B cell (primary cell): Measurements from ENCODE around the gene PPP1R14B. TPM values are rescaled to one million over a fixed set of nuclear protein-coding genes. Genes with fewer than 3 reads are reported as not detected.
A peak's percentile ranks its signal among the peaks of the same experiment; 100 is the strongest.

Experiments used
- ATAC-seq: fragments of 200-7000 bp; cut with Tn5 transposase; one replicate; pipeline ENCODE4 v1.10.0; 2021; ENCODE audit warnings: low read depth, mild to moderate bottlenecking, moderate number of reproducible peaks, moderate library complexity
- CTCF ChIA-PET: fragments of 350-600 bp; sonication (Branson Sonifier 250); formaldehyde crosslinking; loops from one replicate; lab custom pipeline; 2021; ENCODE audit warnings: antibody characterized with exemption, inconsistent platforms; lab: Charles Lee
- POLR2A ChIA-PET: fragments of 350-600 bp; sonication (Branson Sonifier 250); formaldehyde crosslinking; loops from one replicate; lab custom pipeline; 2021; ENCODE audit warnings: antibody characterized with exemption; lab: Charles Lee
- DNase-seq: peaks from one replicate; pipeline ENCODE4 v3.0.0; 2013
- H2AFZ ChIP-seq: 2 replicates; pipeline ENCODE4 v1.6.1; 2012; ENCODE audit warnings: mild to moderate bottlenecking, low read depth, low read length; ENCODE audit not compliant: insufficient read depth, poor library complexity, severe bottlenecking
- H3K27ac ChIP-seq, 2 donors: 1 replicate in 1 of 2; 2 replicates in 1 of 2; pipeline ENCODE4 v1.5.1; 2012 to 2013; ENCODE audit warnings: low read length in 2 of 2, mild to moderate bottlenecking in 2 of 2, moderate library complexity in 1 of 2
- H3K27me3 ChIP-seq, 4 experiments: fragments of 200-600 bp in 1 of 4; sonication (generic) in 1 of 4; replicated peaks in 1 of 4; 1 replicate in 2 of 4; 2 replicates in 2 of 4; pipeline versions ENCODE4 v1.6.1 to v1.7.0; 2013 to 2016; ENCODE audit warnings: low read length in 3 of 4, mild to moderate bottlenecking in 2 of 4, mixed read lengths in 1 of 4, moderate library complexity in 1 of 4; ENCODE audit not compliant: insufficient read depth in 4 of 4, control insufficient read depth in 3 of 4; ENCODE audit errors: control extremely low read depth in 1 of 4
- H3K36me3 ChIP-seq, 2 experiments: replicated peaks in 1 of 2; 1 replicate in 1 of 2; 2 replicates in 1 of 2; pipeline versions ENCODE4 v1.6.1 to v1.7.1; 2013; ENCODE audit warnings: low read length in 1 of 2; ENCODE audit not compliant: insufficient read depth in 2 of 2, control insufficient read depth in 1 of 2; ENCODE audit errors: control extremely low read depth in 1 of 2, extremely low read depth in 1 of 2
- H3K4me1 ChIP-seq, 2 donors: fragments of 200-600 bp in 1 of 2; sonication (generic) in 1 of 2; 1 replicate in 1 of 2; 2 replicates in 1 of 2; pipeline versions ENCODE4 v1.5.1 to v1.6.1; 2013 to 2017; ENCODE audit warnings: low read length in 2 of 2; ENCODE audit not compliant: control insufficient read depth in 2 of 2, insufficient read depth in 2 of 2
- H3K4me2 ChIP-seq: replicated peaks from 2 replicates; pipeline ENCODE3; 2012; ENCODE audit warnings: mild to moderate bottlenecking, low read depth, low read length; ENCODE audit not compliant: poor library complexity, severe bottlenecking
- H3K4me3 ChIP-seq, 5 experiments: fragments of 200-600 bp in 1 of 5; sonication (generic) in 1 of 5; 1 replicate in 3 of 5; 2 replicates in 2 of 5; pipeline versions ENCODE4 v1.5.1 to v1.7.0; 2011 to 2016; ENCODE audit warnings: low read length in 4 of 5, mild to moderate bottlenecking in 4 of 5, low read depth in 2 of 5, control low read depth in 1 of 5, moderate library complexity in 1 of 5; ENCODE audit not compliant: insufficient read depth in 1 of 5; ENCODE audit errors: control extremely low read depth in 1 of 5, extremely low read depth in 1 of 5
- H3K79me2 ChIP-seq: fragments of 200-600 bp; sonication (generic); one replicate; pipeline ENCODE4 v1.6.0; 2016; ENCODE audit warnings: low read length; ENCODE audit not compliant: control insufficient read depth, insufficient read depth
- H3K9ac ChIP-seq: fragments of 200-600 bp; sonication (generic); 2 replicates; pipeline ENCODE4 v1.6.1; 2017; ENCODE audit warnings: mild to moderate bottlenecking, low read length, moderate library complexity
- H3K9me3 ChIP-seq, 3 donors: one replicate each; pipeline versions ENCODE4 v1.6.1 to v1.7.1; 2013; ENCODE audit warnings: low read length in 2 of 3; ENCODE audit not compliant: control insufficient read depth in 2 of 3, insufficient read depth in 1 of 3; ENCODE audit errors: control extremely low read depth in 1 of 3
- H4K20me1 ChIP-seq: 2 replicates; pipeline ENCODE4 v1.6.0; 2012; ENCODE audit warnings: mild to moderate bottlenecking, low read length; ENCODE audit not compliant: insufficient read depth, control insufficient read depth, poor library complexity, severe bottlenecking
- H3K27ac Mint-ChIP-seq: one replicate; pipeline ENCODE4 v1.8.0; 2021; ENCODE audit warnings: mixed read lengths
- H3K27me3 Mint-ChIP-seq: one replicate; pipeline ENCODE4 v1.8.0; 2021; ENCODE audit warnings: mixed read lengths
- H3K4me1 Mint-ChIP-seq: one replicate; pipeline ENCODE4 v1.8.0; 2021; ENCODE audit warnings: mixed read lengths
- H3K4me3 Mint-ChIP-seq: one replicate; pipeline ENCODE4 v1.8.0; 2021; ENCODE audit warnings: mixed read lengths
- H3K9me3 Mint-ChIP-seq: one replicate; pipeline ENCODE4 v1.8.0; 2022; ENCODE audit warnings: mixed read lengths; ENCODE audit not compliant: insufficient read depth
- CTCF ChIP-seq: fragments of 200-600 bp; IDR thresholded peaks from one replicate; pipeline ENCODE4 v1.8.0; 2022; ENCODE audit warnings: antibody characterized with exemption, mild to moderate bottlenecking
- EZH2 ChIP-seq: IDR thresholded peaks from 2 replicates; pipeline ENCODE4 v1.6.1; 2012; ENCODE audit warnings: borderline replicate concordance, low read depth, mild to moderate bottlenecking, moderate library complexity, low read length; ENCODE audit not compliant: insufficient read depth, poor library complexity, severe bottlenecking
- WGBS: methylation state at CpG from one replicate; pipeline ENCODE4 v1.1.5; 2013; ENCODE audit warnings: missing lambda C conversion rate; ENCODE audit not compliant: insufficient coverage; 5-methylcytosine and 5-hydroxymethylcytosine counted together
- intact Hi-C: fragments of 100-400 bp; cut with micrococcal nuclease; formaldehyde crosslinking; loops from one replicate; pipeline ENCODE4 v1.10.0; 2022
- polyA plus RNA-seq: library from polyadenylated mRNA; depleted of rRNA; stranded (reverse); fragments of >200 nt; gene quantifications from 2 replicates; pipeline ENCODE4 v1.2.3, GENCODE V29; 2012
- total RNA-seq, 2 donors: library from RNA; stranded (reverse); fragments of 120-200 nt in 1 of 2; gene quantifications; 1 replicate in 1 of 2; 2 replicates in 1 of 2; pipeline versions ENCODE4 v1.2.3 to v1.2.4, GENCODE V29; 2013 to 2022

The PPP1R14B gene
- total and polyA plus RNA-seq, 2 donors (not counting 1 experiment from before 2014, with no cell fraction given), result 41.2 to 51.0 TPM

- WGBS, result 2% methylated on average over 14 of the region's 23 CpGs
- peak overlapping the region; percentile 90 for H3K4me2 ChIP-seq
- TF ChIP-seq CTCF (peak; percentile 39), EZH2 (no peak)
- H4K20me1 ChIP-seq, result no peaks in the 10 kb centered on the region
- H3K9ac ChIP-seq, result peak overlapping the region; percentile 76
- H3K36me3 ChIP-seq, result no peaks in the 10 kb centered on the region
- H2AFZ ChIP-seq, result peak overlapping the region; percentile 82
- intact Hi-C loops, result no loop called here
- Mint-ChIP-seq H3K27me3 (no peaks in the 10 kb centered on the region), H3K4me3 (peak overlapping the region; percentile 88), H3K4me1 (peaks cover 22% of the 10 kb centered on the region), H3K27ac (peak overlapping the region; percentile 76), H3K9me3 (no peaks in the 10 kb centered on the region)
- H3K4me1 ChIP-seq, result peaks cover 17 to 30% of the 10 kb centered on the region in 2 donors
- ATAC-seq (no peak), DNase-seq (peak; percentile 63)
- peaks cover 4% of the 10 kb centered on the region for H3K79me2 ChIP-seq
- POLR2A ChIA-PET, result interaction anchor here (0.7 to 1.2 kb wide), 5 partner anchors 10 to 48 kb away, joined by 3 to 6 read pairs (median 3); partner anchors contain the start of genes BAD and GPR137
- H3K27ac ChIP-seq, result no peak overlapping the region
- H3K9me3 ChIP-seq, result no peaks in the 10 kb centered on the region
- H3K27me3 ChIP-seq, result no peaks in the 10 kb centered on the region
- CTCF ChIA-PET, result interaction anchor here (0.7 to 10.4 kb wide), 12 partner anchors 11 to 103 kb away, joined by 3 to 141 read pairs (median 6); partner anchors contain the start of genes CATSPERZ, FERMT3, FKBP2 and NUDT22
- H3K4me3 ChIP-seq, result peak overlapping the region; percentile 39 to 87 (median 63)
These were observed 5.5 kb upstream of the PPP1R14B start for GRCh38 chr11:64252003-64252872.

GRCh38 chr11:64251753-64252002, 4.9 kb upstream of the PPP1R14B start:
- peak overlapping the region; percentile 88 for H3K4me3 Mint-ChIP-seq
- peak overlapping the region; percentile 90 for H3K4me2 ChIP-seq
- peaks cover 17 to 35% of the 10 kb centered on the region in 2 donors for H3K4me1 ChIP-seq
- WGBS, result 0% methylated on average over 18 of the region's 18 CpGs
- peaks cover 4% of the 10 kb centered on the region for H3K79me2 ChIP-seq
- ChIA-PET CTCF (interaction anchor here (0.7 to 10.4 kb wide), 13 partner anchors 10 to 104 kb away, joined by 3 to 141 read pairs (median 6); partner anchors contain the start of genes CATSPERZ, FERMT3, FKBP2 and NUDT22), POLR2A (interaction anchor here (0.7 to 1.2 kb wide), 3 partner anchors 9 to 33 kb away, joined by 3 to 6 read pairs (median 5); partner anchors contain the start of genes BAD and GPR137)
- H2AFZ ChIP-seq, result peak overlapping the region; percentile 82
- H3K27me3 Mint-ChIP-seq, result no peaks in the 10 kb centered on the region
- H3K9ac ChIP-seq, result peak overlapping the region; percentile 76
- H3K27me3 ChIP-seq, result no peaks in the 10 kb centered on the region
- no peak for ATAC-seq
- H3K9me3 Mint-ChIP-seq, result no peaks in the 10 kb centered on the region
- TF ChIP-seq EZH2 (no peak), CTCF (no peak)
- H3K36me3 ChIP-seq, result no peaks in the 10 kb centered on the region
- H3K27ac Mint-ChIP-seq, result peak overlapping the region; percentile 76
- peak overlapping the region; percentile 39 to 87 (median 63) for H3K4me3 ChIP-seq
- H3K27ac ChIP-seq, result no peak overlapping the region
- no peaks in the 10 kb centered on the region for H4K20me1 ChIP-seq
- intact Hi-C loops, result loop anchor here (1.0 kb wide), 4 partner anchors 18 to 53 kb away; partner anchors contain the start of genes BAD, NUDT22 and TRPT1
- DNase-seq, result no peak
- H3K9me3 ChIP-seq, result no peaks in the 10 kb centered on the region
- H3K4me1 Mint-ChIP-seq, result peaks cover 22% of the 10 kb centered on the region
